HG03280 (cell line): ENCODE data around the gene RAPGEF5.

Source experiments
- ATAC-seq: cut with Tn5 transposase; IDR thresholded peaks from one replicate; pipeline ENCODE4 v1.9.1; 2021; ENCODE audit warnings: mild to moderate bottlenecking, moderate library complexity; ENCODE audit not compliant: unreplicated experiment

RAPGEF5 gene

GRCh38 chr7:22195397-22196172 is 161.4 kb downstream of the RAPGEF5 start:
- ATAC-seq = no peak

- no peak for ATAC-seq
These were observed 162.2 kb downstream of the RAPGEF5 start for GRCh38 chr7:22194658-22195273.

GRCh38 chr7:22193450-22193983 is 163.4 kb downstream of the RAPGEF5 start:
- ATAC-seq = no peak

- ATAC-seq = no peak
These were observed 164.2 kb downstream of the RAPGEF5 start for GRCh38 chr7:22192801-22193200.

- ATAC-seq = no peak
These were observed 166.2 kb downstream of the RAPGEF5 start for GRCh38 chr7:22190736-22191135.

GRCh38 chr7:22189741-22190140 is 167.2 kb downstream of the RAPGEF5 start:
- no peak for ATAC-seq

- no peak for ATAC-seq
These were observed 167.7 kb downstream of the RAPGEF5 start for GRCh38 chr7:22189230-22189629.

GRCh38 chr7:22187691-22188348 is 169.1 kb downstream of the RAPGEF5 start:
- no peak for ATAC-seq

GRCh38 chr7:22185559-22185958 is 171.4 kb downstream of the RAPGEF5 start:
- ATAC-seq = no peak

- no peak for ATAC-seq
These were observed 172.3 kb downstream of the RAPGEF5 start for GRCh38 chr7:22184549-22185199.

GRCh38 chr7:22183522-22184280 is 173.3 kb downstream of the RAPGEF5 start:
- no peak for ATAC-seq

GRCh38 chr7:22182149-22182548 is 174.8 kb downstream of the RAPGEF5 start:
- ATAC-seq = no peak

GRCh38 chr7:22181663-22182062 is 175.3 kb downstream of the RAPGEF5 start:
- ATAC-seq = no peak

- no peak for ATAC-seq
These were observed 177.5 kb downstream of the RAPGEF5 start for GRCh38 chr7:22179442-22179879.

- no peak for ATAC-seq
These were observed 178.2 kb downstream of the RAPGEF5 start for GRCh38 chr7:22178735-22179134.

GRCh38 chr7:22176791-22177412 is 180.1 kb downstream of the RAPGEF5 start:
- no peak for ATAC-seq

- ATAC-seq = no peak
These were observed 182.4 kb downstream of the RAPGEF5 start for GRCh38 chr7:22174574-22174953.

GRCh38 chr7:22173685-22174573 is 183.0 kb downstream of the RAPGEF5 start:
- peak; percentile 82 for ATAC-seq

GRCh38 chr7:22168129-22168634 is 188.8 kb downstream of the RAPGEF5 start:
- no peak for ATAC-seq
